LNCaP clone FGC (cell line): ENCODE data around the gene TLCD3B.

Experiments
- DNase-seq: peaks from one replicate; pipeline ENCODE4 v3.0.0-alpha.2; 2011; ENCODE audit warnings: low read depth
- H3K4me3 ChIP-seq: 2 replicates; pipeline ENCODE4 v1.5.1; 2011; ENCODE audit warnings: mild to moderate bottlenecking, low read depth, low read length, control low read depth
- TF ChIP-seq, protein P1 (sequence below): IDR thresholded peaks from 2 replicates; pipeline ENCODE4 v1.5.1; 2012; ENCODE audit warnings: mild to moderate bottlenecking; ENCODE audit not compliant: control insufficient read depth, insufficient read depth; ENCODE audit errors: extremely low read depth

TLCD3B gene

GRCh38 chr16:30011714-30012504 is 19.2 kb downstream of the TLCD3B start:
- H3K4me3 ChIP-seq: no peak overlapping the region; the same call in 1 of the 2 replicates
- TF ChIP-seq, protein P1, sequence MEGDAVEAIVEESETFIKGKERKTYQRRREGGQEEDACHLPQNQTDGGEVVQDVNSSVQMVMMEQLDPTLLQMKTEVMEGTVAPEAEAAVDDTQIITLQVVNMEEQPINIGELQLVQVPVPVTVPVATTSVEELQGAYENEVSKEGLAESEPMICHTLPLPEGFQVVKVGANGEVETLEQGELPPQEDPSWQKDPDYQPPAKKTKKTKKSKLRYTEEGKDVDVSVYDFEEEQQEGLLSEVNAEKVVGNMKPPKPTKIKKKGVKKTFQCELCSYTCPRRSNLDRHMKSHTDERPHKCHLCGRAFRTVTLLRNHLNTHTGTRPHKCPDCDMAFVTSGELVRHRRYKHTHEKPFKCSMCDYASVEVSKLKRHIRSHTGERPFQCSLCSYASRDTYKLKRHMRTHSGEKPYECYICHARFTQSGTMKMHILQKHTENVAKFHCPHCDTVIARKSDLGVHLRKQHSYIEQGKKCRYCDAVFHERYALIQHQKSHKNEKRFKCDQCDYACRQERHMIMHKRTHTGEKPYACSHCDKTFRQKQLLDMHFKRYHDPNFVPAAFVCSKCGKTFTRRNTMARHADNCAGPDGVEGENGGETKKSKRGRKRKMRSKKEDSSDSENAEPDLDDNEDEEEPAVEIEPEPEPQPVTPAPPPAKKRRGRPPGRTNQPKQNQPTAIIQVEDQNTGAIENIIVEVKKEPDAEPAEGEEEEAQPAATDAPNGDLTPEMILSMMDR: no peak
- no peak for DNase-seq

DNA sequence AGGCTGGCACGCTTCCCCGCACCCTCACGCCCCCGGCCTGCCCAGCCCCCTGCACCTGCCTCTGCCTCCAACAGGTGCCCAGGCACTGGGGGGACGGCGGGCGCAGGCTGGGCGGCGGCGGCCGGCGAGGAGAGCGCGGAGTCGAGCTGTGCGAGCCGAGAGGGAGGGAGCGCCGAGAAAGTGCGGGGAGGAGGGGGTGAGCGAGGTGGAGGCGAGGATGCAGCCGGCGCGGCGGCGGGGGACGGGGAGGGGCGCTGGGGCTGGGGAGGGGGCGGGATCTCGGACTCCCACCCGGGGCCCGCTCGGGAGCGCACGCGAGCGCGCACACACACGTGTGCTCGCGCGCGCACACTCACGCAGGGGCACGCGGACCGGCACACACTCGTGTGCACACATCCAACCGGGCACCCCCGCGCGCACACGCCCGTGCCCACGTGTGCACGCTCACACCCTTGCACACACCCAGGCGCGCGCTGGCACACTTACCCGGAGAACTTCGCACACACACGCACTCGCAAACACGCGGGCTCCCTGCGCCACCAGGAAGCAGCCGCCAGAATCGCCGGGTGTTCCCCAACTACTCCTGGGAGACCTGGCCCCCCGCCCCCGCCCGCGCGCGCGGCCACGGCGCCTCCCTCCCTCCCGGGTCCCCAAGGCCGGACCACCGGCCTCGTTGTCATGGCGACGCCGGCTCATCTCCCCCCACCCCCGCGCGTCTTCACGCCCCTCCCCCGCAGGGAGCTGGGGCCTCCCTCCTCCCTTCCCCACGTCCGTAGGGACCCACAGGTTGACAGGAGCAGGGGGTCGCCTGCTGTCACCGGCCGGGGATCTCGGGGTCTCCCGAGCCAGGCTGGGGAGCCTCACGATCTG is 20.0 kb downstream of the TLCD3B start, which contains the start of gene DOC2A:
Gene DOC2A (minus strand): TSS at position 184 of the 870 bp plus-strand sequence. CDS start 805 bp downstream, outside the sequence.
- peak within 1 kb of the TSS; percentile 52 for H3K4me3 ChIP-seq
- no peak for DNase-seq
- TF ChIP-seq, protein P1: no peak

DNA sequence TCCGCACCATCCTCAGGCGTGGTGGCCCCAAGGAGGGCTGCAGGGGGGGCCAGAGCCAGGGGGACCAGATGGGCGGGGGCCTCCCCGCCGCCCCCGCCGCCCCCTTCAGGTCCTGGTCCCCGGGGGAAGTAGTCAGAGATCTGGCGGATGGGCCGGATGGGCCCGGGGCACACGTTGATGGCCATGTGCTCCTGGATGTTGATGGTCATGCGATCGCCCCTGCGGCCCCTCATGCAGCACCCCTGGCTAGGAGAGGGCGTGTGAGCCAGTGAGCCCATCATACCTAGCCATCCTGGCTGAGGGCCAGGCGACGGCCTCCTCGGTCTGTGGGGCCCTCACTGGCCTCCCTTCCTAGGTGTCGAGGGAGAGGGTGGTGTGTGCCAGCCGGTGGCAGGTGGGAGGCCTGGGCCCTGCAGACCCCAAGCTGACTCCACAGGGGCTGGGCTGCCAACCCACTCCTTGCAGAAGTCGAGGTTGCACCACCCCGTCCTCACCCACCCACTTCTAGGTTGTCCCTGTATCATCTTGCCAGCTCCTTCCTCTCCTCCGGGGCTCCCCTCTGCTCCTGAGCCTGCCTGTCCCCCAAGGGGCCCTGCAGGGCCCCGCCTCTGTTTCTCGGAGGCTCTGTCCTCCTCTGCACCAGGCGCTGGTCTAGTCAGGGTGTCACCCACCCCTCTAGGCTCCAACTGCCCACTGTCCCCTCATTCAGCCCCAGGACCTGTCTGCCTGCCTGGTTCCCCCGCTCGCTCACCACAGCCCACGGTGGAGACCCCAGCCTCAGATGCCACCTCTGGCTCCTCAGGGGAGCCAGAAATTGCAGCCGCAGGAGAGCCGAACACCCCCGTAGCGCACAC is 20.9 kb downstream of the TLCD3B start:
- H3K4me3 ChIP-seq: peak overlapping the region; percentile 52; the same call in 1 of the 2 replicates
- no peak for DNase-seq
- TF ChIP-seq, protein P1: no peak

DNA sequence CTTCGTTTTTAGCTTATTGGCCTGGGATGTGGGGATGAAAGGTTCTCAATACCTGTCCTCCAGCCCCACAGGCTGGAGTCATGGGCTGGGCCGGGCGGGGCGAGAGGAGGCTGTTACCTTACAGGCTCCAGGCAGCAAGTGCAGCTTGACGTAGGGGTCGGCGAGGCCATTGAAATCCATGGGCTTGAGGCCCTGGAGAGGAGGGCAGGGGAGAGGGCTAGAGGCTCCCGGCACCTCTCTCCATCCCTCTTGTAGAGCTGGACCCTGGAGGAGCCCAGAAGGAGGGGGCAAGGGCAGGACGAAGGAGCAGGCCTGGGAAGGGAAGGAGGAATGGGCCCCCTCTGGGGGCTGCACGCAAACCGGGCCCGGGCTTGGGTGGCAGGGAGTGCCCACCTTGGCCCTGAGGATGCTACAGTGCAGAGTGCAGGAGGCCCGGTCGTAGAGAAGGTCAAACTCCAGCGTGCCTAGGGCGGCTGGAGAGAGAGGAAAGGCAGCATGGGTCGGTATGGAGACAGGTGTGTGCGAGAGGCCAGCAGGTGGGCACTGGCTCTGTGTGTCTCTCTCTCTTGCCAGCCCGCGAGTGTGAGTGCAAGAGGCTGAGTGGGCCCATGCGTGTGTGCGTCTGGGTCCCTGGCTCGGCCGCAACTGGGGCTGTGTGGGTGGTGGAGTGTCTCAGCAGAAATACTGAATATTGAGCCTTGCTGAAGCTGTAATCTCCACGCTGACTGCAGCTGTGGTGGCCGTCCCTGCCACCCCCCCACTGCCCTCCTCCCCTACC is 21.8 kb downstream of the TLCD3B start:
- DNase-seq: no peak
- TF ChIP-seq, protein P1: no peak

DNA sequence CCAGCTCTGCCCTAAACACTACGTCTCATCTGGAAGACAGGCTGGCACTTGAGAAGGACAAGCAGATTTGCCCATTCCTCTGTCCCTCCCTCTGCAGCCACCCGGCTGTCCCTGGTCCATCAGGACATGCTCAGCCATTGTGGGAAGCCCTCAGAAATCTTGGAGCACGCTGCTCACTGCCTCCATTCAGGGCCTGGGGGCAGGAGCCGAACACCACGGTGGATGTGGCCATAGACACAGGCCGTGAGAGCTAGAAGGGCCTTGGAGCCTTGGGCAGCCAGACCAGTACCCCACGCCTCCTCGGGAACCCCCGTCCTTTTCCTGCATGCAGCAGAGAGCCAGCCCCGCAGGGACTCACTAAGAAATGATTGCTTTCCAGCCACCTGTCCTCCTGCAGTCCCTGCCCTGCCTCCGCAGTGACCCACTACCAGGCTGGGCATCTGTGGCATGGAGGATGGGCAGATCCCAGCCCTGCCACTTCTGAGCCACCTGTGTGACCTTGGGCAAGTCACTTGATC is 23.6 kb downstream of the TLCD3B start:
- TF ChIP-seq, protein P1: no peak
- no peak overlapping the region for H3K4me3 ChIP-seq
- DNase-seq: no peak

More for the DNA sequence above, 21.8 kb downstream of the TLCD3B start:
- no peak overlapping the region for H3K4me3 ChIP-seq
